Sigmoid colon (tissue), 7 donors: ENCODE data around the gene C22orf31. TPM values are rescaled to one million over a fixed set of nuclear protein-coding genes. Genes with fewer than 3 reads are reported as not detected.
A peak's percentile ranks its signal among the peaks of the same experiment; 100 is the strongest.

Source experiments
- DNase-seq: peaks from one replicate; pipeline ENCODE4 v3.0.0-alpha.2; 2019
- H3K27ac ChIP-seq, 4 donors: fragments of 200-600 bp; sonication (generic); one replicate each; pipeline ENCODE4 v1.5.1; 2016 to 2019; ENCODE audit warnings: mild to moderate bottlenecking in 1 of 4
- H3K27me3 ChIP-seq, 3 donors: fragments of 200-600 bp; sonication (generic); one replicate each; pipeline ENCODE4 v1.5.1; 2019; ENCODE audit warnings: mild to moderate bottlenecking in 1 of 3
- H3K36me3 ChIP-seq, 4 donors: fragments of 200-600 bp; sonication (generic); one replicate each; pipeline ENCODE4 v1.5.1; 2016 to 2019
- H3K4me1 ChIP-seq, 4 donors: fragments of 200-600 bp; sonication (generic); one replicate each; pipeline ENCODE4 v1.5.1; 2017 to 2019
- H3K4me3 ChIP-seq, 4 donors: fragments of 200-600 bp; sonication (generic); one replicate each; pipeline ENCODE4 v1.5.1; 2017 to 2019; ENCODE audit warnings: mild to moderate bottlenecking in 2 of 4, moderate library complexity in 1 of 4
- H3K9me3 ChIP-seq, 4 donors: fragments of 200-600 bp in 3 of 4; sonication (generic) in 3 of 4; one replicate each; pipeline versions ENCODE4 v1.5.1 to v1.6.1; 2013 to 2019
- EP300 ChIP-seq, 4 donors: sonication (generic); formaldehyde crosslinking; IDR thresholded peaks; one replicate each; pipeline ENCODE4 v1.6.1; 2017; ENCODE audit warnings: antibody characterized with exemption in 4 of 4
- POLR2A ChIP-seq, 2 donors: fragments of 450-650 bp; IDR thresholded peaks; one replicate each; pipeline ENCODE4 v1.6.1; 2016; ENCODE audit warnings: antibody characterized with exemption in 2 of 2, mild to moderate bottlenecking in 2 of 2, moderate library complexity in 2 of 2
- POLR2AphosphoS5 ChIP-seq, 4 donors: sonication (generic); formaldehyde crosslinking; IDR thresholded peaks; one replicate each; pipeline ENCODE4 v1.6.1; 2017; ENCODE audit warnings: antibody characterized with exemption in 4 of 4
- WGBS, 2 donors: extraction: QIAGEN DNeasy Blood & Tissue Kit; methylation state at CpG; one replicate each; pipeline ENCODE4 v1.1.7; 2013; 5-methylcytosine and 5-hydroxymethylcytosine counted together
- intact Hi-C: fragments of 100-400 bp; cut with DNase I; formaldehyde crosslinking; loops from one replicate; pipeline ENCODE4 v1.15.1; 2023
- polyA plus RNA-seq, 3 donors: library from polyadenylated mRNA; stranded (reverse); fragments of 200-250 nt; gene quantifications; one replicate each; pipeline ENCODE4 v1.2.3, GENCODE V29; 2013
- total RNA-seq, 4 donors: library from RNA; depleted of rRNA; stranded (reverse); fragments of >200 nt; gene quantifications; one replicate each; pipeline ENCODE4 v1.1.0, GENCODE V29; 2016
- TF ChIP-seq, protein P1 (sequence below), 4 experiments: fragments of 450-650 bp in 3 of 4; fragments of 200-600 bp in 1 of 4; IDR thresholded peaks; one replicate each; pipeline ENCODE4 v1.5.1; 2016 to 2019; ENCODE audit warnings: antibody characterized with exemption in 4 of 4, mild to moderate bottlenecking in 3 of 4, moderate library complexity in 2 of 4
- donor health status: healthy with polysubstance abuse.
- donor health status: Bipolar disorder and iron deficiency.
- donor health status: healthy.

Gene C22orf31
- total and polyA plus RNA-seq, 7 donors: 0.60 TPM; not detected in 6

DNA sequence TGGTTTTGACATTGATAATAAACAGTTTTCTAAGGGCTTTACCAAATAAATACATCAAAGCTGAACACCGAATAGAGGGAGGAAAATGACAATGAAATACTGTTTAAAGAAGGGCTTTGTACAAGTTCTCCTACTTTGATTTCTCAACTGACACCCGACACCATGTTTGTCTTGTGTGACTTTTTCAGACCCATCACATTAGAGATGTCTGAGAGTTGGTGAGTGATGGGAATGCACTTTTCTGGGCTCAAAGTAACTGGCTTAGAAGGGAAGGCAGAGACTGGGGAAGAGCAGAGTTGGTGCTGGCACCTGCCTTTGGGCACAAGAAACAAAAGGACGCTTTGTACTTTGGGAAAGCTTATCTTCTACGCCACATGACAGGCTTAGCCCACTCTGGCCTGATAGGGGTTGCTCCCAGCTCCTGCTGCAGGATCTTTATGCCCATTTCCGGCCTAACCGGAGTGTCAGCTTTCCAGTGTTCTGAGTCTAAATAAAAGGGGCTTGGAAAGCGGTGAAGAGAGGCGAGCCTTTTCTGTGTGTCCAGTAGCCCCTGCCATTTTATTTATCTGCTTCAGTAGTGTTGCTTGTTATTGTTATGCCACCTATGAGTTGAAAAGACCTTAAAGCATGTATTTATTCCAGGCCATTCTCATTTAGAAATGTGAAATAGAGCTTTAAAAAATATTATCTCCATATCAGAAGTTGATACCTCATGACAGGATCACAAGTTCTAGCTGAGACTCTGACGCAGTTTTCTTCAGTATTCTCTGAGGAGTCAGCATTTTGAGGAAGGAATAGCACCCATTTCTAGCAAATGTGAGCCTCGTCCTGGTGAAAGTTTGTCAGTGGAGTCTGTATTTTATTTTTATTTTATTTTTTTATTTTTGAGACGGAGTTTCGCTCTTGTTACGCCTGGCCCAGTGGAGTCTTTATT is 35.4 kb upstream of the C22orf31 start:
- 49 to 79% methylated on average over 13 of the region's 13 CpGs for WGBS, 2 donors
- Histone ChIP-seq H3K4me1 (peaks cover 0 to 14% (median 8%) of the 10 kb centered on the region in 4 donors), H3K36me3 (peaks cover 0 to 5% (median 0%) of the 10 kb centered on the region in 4 donors), H3K27me3 (no peaks in the 10 kb centered on the region), H3K27ac (no peak overlapping the region), H3K9me3 (no peaks in the 10 kb centered on the region), H3K4me3 (no peak overlapping the region)
- no peak for TF ChIP-seq POLR2AphosphoS5 (IDR thresholded peaks at IDR 0.05)
- TF ChIP-seq, protein P1, sequence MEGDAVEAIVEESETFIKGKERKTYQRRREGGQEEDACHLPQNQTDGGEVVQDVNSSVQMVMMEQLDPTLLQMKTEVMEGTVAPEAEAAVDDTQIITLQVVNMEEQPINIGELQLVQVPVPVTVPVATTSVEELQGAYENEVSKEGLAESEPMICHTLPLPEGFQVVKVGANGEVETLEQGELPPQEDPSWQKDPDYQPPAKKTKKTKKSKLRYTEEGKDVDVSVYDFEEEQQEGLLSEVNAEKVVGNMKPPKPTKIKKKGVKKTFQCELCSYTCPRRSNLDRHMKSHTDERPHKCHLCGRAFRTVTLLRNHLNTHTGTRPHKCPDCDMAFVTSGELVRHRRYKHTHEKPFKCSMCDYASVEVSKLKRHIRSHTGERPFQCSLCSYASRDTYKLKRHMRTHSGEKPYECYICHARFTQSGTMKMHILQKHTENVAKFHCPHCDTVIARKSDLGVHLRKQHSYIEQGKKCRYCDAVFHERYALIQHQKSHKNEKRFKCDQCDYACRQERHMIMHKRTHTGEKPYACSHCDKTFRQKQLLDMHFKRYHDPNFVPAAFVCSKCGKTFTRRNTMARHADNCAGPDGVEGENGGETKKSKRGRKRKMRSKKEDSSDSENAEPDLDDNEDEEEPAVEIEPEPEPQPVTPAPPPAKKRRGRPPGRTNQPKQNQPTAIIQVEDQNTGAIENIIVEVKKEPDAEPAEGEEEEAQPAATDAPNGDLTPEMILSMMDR (IDR thresholded peaks at IDR 0.05): no peak
- no peak for TF ChIP-seq POLR2A (IDR thresholded peaks at IDR 0.05)
- no peak for TF ChIP-seq EP300 (IDR thresholded peaks at IDR 0.05)
- intact Hi-C loops: no loop called here
- DNase-seq: no peak

DNA sequence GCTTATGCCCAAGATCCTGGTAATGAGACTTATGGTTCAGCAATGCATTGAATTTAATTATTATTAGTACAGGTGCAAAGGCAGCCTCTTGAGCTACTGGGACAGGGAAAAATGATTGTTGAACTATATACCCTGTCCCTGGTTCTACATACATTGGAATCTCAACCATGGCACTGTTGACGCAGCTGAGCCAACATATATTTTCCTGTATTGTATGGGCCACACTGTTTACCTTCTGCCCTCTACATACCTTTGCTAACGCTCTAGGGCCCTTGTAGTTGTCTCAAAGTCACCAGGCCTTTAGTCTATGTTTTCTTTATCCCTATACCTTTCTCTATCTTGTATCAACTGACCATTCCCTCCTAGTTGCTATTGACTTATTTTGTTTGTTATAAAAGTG is 33.8 kb upstream of the C22orf31 start:
- Histone ChIP-seq H3K9me3 (no peaks in the 10 kb centered on the region), H3K4me3 (no peak overlapping the region), H3K4me1 (peaks cover 0 to 14% (median 8%) of the 10 kb centered on the region in 4 donors), H3K36me3 (peaks cover 0 to 5% (median 0%) of the 10 kb centered on the region in 4 donors), H3K27me3 (no peaks in the 10 kb centered on the region), H3K27ac (no peak overlapping the region)
- TF ChIP-seq POLR2A (IDR thresholded peaks at IDR 0.05): no peak
- TF ChIP-seq POLR2AphosphoS5 (IDR thresholded peaks at IDR 0.05): no peak
- TF ChIP-seq, protein P1 (IDR thresholded peaks at IDR 0.05): no peak
- no peak for TF ChIP-seq EP300 (IDR thresholded peaks at IDR 0.05)
- DNase-seq: no peak
- 44 to 80% methylated on average over 2 of the region's 2 CpGs for WGBS, 2 donors
- intact Hi-C loops: no loop called here

DNA sequence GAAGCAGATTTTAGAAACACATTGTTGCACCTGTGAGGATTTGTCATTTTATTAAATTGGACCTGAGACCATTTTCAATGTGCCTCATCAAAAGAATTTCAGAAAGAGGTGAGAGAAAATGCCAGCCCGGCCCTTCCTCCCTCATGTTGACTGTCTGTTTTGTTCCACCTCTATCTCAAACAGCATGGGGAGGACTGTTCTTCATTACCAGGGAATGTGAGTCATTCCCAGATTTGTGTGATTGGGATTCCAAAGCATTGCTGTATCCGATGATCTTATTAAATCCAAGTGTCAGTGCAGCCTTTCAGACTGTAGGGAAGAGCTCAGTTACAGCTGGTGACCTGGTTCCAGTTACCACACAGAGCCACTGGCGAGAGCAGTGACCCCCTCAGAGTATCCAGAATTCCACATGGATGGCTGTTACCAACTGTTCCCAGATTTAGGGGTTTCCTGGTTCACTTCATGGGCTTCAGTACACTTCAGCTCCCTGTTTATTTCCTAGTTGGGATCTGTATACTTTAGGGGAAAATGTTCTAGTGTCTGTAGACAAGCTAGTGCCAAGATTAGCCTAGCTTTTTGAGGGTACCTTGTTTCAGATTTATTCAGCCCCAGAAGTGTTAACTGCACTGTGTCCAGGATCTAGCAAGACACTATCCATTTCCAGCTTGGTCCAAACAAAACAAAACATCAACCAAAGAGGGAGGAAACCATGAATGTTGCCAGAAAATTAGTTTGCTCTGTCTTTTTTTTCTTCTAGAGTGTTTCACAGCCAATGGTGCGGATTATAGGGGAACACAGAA is 32.1 kb upstream of the C22orf31 start:
- TF ChIP-seq POLR2AphosphoS5 (IDR thresholded peaks at IDR 0.05): peak in 1 of 4 donors; percentile 26
- no peak for TF ChIP-seq EP300 (IDR thresholded peaks at IDR 0.05)
- TF ChIP-seq POLR2A (IDR thresholded peaks at IDR 0.05): no peak
- TF ChIP-seq, protein P1 (IDR thresholded peaks at IDR 0.05): no peak
- H3K9me3 ChIP-seq: no peaks in the 10 kb centered on the region
- H3K4me3 ChIP-seq: no peak overlapping the region
- no peak for DNase-seq
- 78 to 80% methylated on average over 4 of the region's 4 CpGs for WGBS, 2 donors
- H3K27me3 ChIP-seq: no peaks in the 10 kb centered on the region
- H3K4me1 ChIP-seq: peaks cover 0 to 14% (median 8%) of the 10 kb centered on the region in 4 donors
- intact Hi-C loops: no loop called here
- peaks cover 0 to 5% (median 0%) of the 10 kb centered on the region in 4 donors for H3K36me3 ChIP-seq
- peak overlapping the region; percentile 26 to 51 (median 40) for H3K27ac ChIP-seq

DNA sequence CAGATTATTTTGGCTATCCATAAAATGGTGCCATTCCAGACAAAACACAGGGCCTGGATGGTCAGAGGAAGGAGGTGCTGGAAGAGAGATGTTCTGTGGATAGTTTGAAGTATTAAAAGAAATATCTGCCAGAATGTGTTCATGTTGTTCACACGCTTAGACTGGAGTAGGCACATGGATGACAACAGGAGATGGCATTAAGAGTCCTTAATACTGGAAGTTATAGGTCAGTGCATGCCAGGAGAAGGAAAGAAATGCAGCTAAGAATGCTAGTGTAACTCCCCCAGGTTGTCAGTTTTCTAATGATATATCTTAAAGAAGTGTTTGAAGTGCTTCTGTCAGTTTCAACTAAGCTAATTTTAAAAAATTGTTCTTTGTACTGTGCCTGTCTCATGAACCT is 31.4 kb upstream of the C22orf31 start:
- H3K36me3 ChIP-seq: peaks cover 0 to 5% (median 0%) of the 10 kb centered on the region in 4 donors
- intact Hi-C loops: no loop called here
- no peaks in the 10 kb centered on the region for H3K27me3 ChIP-seq
- H3K9me3 ChIP-seq: no peaks in the 10 kb centered on the region
- H3K27ac ChIP-seq: peak overlapping the region in 3 of 4 donors; percentile 26 to 51 (median 38)
- DNase-seq: no peak
- WGBS, 2 donors: 89 to 91% methylated on average over 1 of the region's 1 CpG
- H3K4me3 ChIP-seq: no peak overlapping the region
- TF ChIP-seq POLR2AphosphoS5 (IDR thresholded peaks at IDR 0.05) (no peak), POLR2A (IDR thresholded peaks at IDR 0.05) (no peak), EP300 (IDR thresholded peaks at IDR 0.05) (no peak)
- TF ChIP-seq, protein P1 (IDR thresholded peaks at IDR 0.05): no peak
- H3K4me1 ChIP-seq: peaks cover 0 to 14% (median 8%) of the 10 kb centered on the region in 4 donors
